HEK293 (cell line): ENCODE measurements around the gene HSPA8.
A peak's percentile ranks its signal among the peaks of the same experiment; 100 is the strongest.

ENCODE experiments used
- CTCF ChIP-seq: fragments of 450-650 bp; formaldehyde crosslinking; IDR thresholded peaks from 2 replicates; pipeline ENCODE4 v1.5.1; 2016; ENCODE audit warnings: missing biosample characterization, missing genetic modification characterization
- FEZF1 ChIP-seq: fragments of 450-650 bp; formaldehyde crosslinking; IDR thresholded peaks from 2 replicates; pipeline ENCODE4 v1.5.1; 2016; ENCODE audit warnings: missing biosample characterization, missing genetic modification characterization
- GLI2 ChIP-seq: fragments of 450-650 bp; formaldehyde crosslinking; IDR thresholded peaks from 2 replicates; pipeline ENCODE4; 2017; ENCODE audit warnings: missing biosample characterization, missing genetic modification characterization, low read depth, borderline replicate concordance
- MEIS1 ChIP-seq: sonication (generic); formaldehyde crosslinking; IDR thresholded peaks from 2 replicates; pipeline ENCODE4 v1.8.1; 2022; ENCODE audit warnings: missing genetic modification reagents, mild to moderate bottlenecking, borderline replicate concordance
- MZF1 ChIP-seq: fragments of 450-650 bp; formaldehyde crosslinking; IDR thresholded peaks from 2 replicates; pipeline ENCODE4 v1.5.1; 2017; ENCODE audit warnings: missing biosample characterization, missing genetic modification characterization, borderline replicate concordance
- PRDM1 ChIP-seq: fragments of 450-650 bp; formaldehyde crosslinking; IDR thresholded peaks from 2 replicates; pipeline ENCODE4; 2016; ENCODE audit warnings: missing biosample characterization, missing genetic modification characterization
- SETDB1 ChIP-seq: IDR thresholded peaks from one replicate; pipeline ENCODE4 v1.6.1; 2017; ENCODE audit warnings: mild to moderate bottlenecking, low read length, moderate library complexity, mixed read lengths; ENCODE audit not compliant: insufficient read length
- TCF7L2 ChIP-seq: IDR thresholded peaks from 2 replicates; pipeline ENCODE4 v1.6.1; 2011; ENCODE audit warnings: low read depth, mild to moderate bottlenecking, inconsistent platforms, low read length, moderate library complexity, borderline replicate concordance
- TRIM28 ChIP-seq: IDR thresholded peaks from 2 replicates; pipeline ENCODE4 v1.6.1; 2011; ENCODE audit warnings: low read length, control low read depth, borderline replicate concordance
- ZEB2 ChIP-seq: fragments of 450-650 bp; formaldehyde crosslinking; IDR thresholded peaks from 2 replicates; pipeline ENCODE4 v1.5.1; 2016; ENCODE audit warnings: missing biosample characterization, missing genetic modification characterization
- ZNF121 ChIP-seq: fragments of 450-650 bp; formaldehyde crosslinking; IDR thresholded peaks from 2 replicates; pipeline ENCODE4 v1.5.1; 2016; ENCODE audit warnings: missing biosample characterization, missing genetic modification characterization
- ZNF155 ChIP-seq: fragments of 450-650 bp; formaldehyde crosslinking; IDR thresholded peaks from 2 replicates; pipeline ENCODE4 v1.5.1; 2016; ENCODE audit warnings: missing biosample characterization, missing genetic modification characterization
- ZNF184 ChIP-seq: fragments of 450-650 bp; IDR thresholded peaks from 2 replicates; pipeline ENCODE4 v1.5.1; 2018; ENCODE audit warnings: missing biosample characterization, mild to moderate bottlenecking, missing genetic modification characterization
- ZNF211 ChIP-seq: fragments of 450-650 bp; formaldehyde crosslinking; IDR thresholded peaks from 2 replicates; pipeline ENCODE4 v1.5.1; 2016; ENCODE audit warnings: low read depth, missing biosample characterization, missing genetic modification characterization
- ZNF223 ChIP-seq: fragments of 450-650 bp; formaldehyde crosslinking; IDR thresholded peaks from 2 replicates; pipeline ENCODE4 v1.5.1; 2016; ENCODE audit warnings: missing biosample characterization, missing genetic modification characterization
- ZNF23 ChIP-seq: fragments of 450-650 bp; formaldehyde crosslinking; IDR thresholded peaks from 2 replicates; pipeline ENCODE4 v1.5.1; 2016; ENCODE audit warnings: missing biosample characterization, missing genetic modification characterization, borderline replicate concordance
- ZNF24 ChIP-seq: fragments of 450-650 bp; formaldehyde crosslinking; IDR thresholded peaks from 2 replicates; pipeline ENCODE4 v1.5.1; 2016; ENCODE audit warnings: missing biosample characterization, missing genetic modification characterization
- ZNF266 ChIP-seq: fragments of 450-650 bp; formaldehyde crosslinking; IDR thresholded peaks from 2 replicates; pipeline ENCODE4 v1.5.1; 2016; ENCODE audit warnings: missing biosample characterization, missing genetic modification characterization, low read depth
- ZNF366 ChIP-seq: fragments of 450-650 bp; formaldehyde crosslinking; conservative IDR thresholded peaks from 2 replicates; pipeline ENCODE4 v1.5.1; 2016; ENCODE audit warnings: missing biosample characterization, missing genetic modification characterization
- ZNF394 ChIP-seq: fragments of 450-650 bp; formaldehyde crosslinking; IDR thresholded peaks from 2 replicates; pipeline ENCODE4 v1.5.1; 2016; ENCODE audit warnings: missing biosample characterization, missing genetic modification characterization, mild to moderate bottlenecking, moderate library complexity, borderline replicate concordance
- ZNF529 ChIP-seq: fragments of 450-650 bp; formaldehyde crosslinking; IDR thresholded peaks from 2 replicates; pipeline ENCODE4 v1.5.1; 2017; ENCODE audit warnings: missing genetic modification characterization, missing biosample characterization; ENCODE audit not compliant: insufficient replicate concordance
- ZNF560 ChIP-seq: fragments of 450-650 bp; formaldehyde crosslinking; IDR thresholded peaks from 2 replicates; pipeline ENCODE4 v1.5.1; 2017; ENCODE audit warnings: missing biosample characterization, missing genetic modification characterization, borderline replicate concordance
- ZNF561 ChIP-seq: fragments of 450-650 bp; IDR thresholded peaks from 2 replicates; pipeline ENCODE4 v1.5.1; 2018; ENCODE audit warnings: missing biosample characterization, missing genetic modification characterization, borderline replicate concordance
- ZNF76 ChIP-seq: fragments of 450-650 bp; formaldehyde crosslinking; IDR thresholded peaks from 2 replicates; pipeline ENCODE4; 2016; ENCODE audit warnings: low read depth, missing biosample characterization, missing genetic modification characterization, borderline replicate concordance
- ZSCAN30 ChIP-seq: fragments of 450-650 bp; IDR thresholded peaks from 2 replicates; pipeline ENCODE4 v1.5.1; 2018; ENCODE audit warnings: missing biosample characterization, mild to moderate bottlenecking, missing genetic modification characterization, moderate library complexity
- TF ChIP-seq, protein P1 (sequence below): fragments of 450-650 bp; formaldehyde crosslinking; IDR thresholded peaks from 2 replicates; pipeline ENCODE4 v1.5.1; 2017; ENCODE audit warnings: missing biosample characterization, missing genetic modification characterization
- TF ChIP-seq, protein P2 (sequence below): fragments of 450-650 bp; formaldehyde crosslinking; optimal IDR thresholded peaks from 2 replicates; pipeline ENCODE3; 2016; ENCODE audit warnings: missing biosample characterization, mild to moderate bottlenecking, missing genetic modification characterization
- TF ChIP-seq, protein P3 (sequence below): fragments of 450-650 bp; formaldehyde crosslinking; IDR thresholded peaks from 2 replicates; pipeline ENCODE4; 2016; ENCODE audit warnings: missing biosample characterization, missing genetic modification characterization
- TF ChIP-seq, protein P4 (sequence below): fragments of 450-650 bp; formaldehyde crosslinking; IDR thresholded peaks from 2 replicates; pipeline ENCODE4 v1.5.1; 2016; ENCODE audit warnings: missing biosample characterization, missing genetic modification characterization
- TF ChIP-seq, protein P5 (sequence below): fragments of 450-650 bp; formaldehyde crosslinking; IDR thresholded peaks from 2 replicates; pipeline ENCODE4 v1.5.1; 2016; ENCODE audit warnings: missing biosample characterization, missing genetic modification characterization

Gene HSPA8

GRCh38 chr11:123061403-123062157 is at the start of gene HSPA8 (continued):
- TF ChIP-seq, protein P1, sequence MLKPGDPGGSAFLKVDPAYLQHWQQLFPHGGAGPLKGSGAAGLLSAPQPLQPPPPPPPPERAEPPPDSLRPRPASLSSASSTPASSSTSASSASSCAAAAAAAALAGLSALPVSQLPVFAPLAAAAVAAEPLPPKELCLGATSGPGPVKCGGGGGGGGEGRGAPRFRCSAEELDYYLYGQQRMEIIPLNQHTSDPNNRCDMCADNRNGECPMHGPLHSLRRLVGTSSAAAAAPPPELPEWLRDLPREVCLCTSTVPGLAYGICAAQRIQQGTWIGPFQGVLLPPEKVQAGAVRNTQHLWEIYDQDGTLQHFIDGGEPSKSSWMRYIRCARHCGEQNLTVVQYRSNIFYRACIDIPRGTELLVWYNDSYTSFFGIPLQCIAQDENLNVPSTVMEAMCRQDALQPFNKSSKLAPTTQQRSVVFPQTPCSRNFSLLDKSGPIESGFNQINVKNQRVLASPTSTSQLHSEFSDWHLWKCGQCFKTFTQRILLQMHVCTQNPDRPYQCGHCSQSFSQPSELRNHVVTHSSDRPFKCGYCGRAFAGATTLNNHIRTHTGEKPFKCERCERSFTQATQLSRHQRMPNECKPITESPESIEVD (tag by site-specific recombination): no peak
- TF ChIP-seq ZNF76 (tag by site-specific recombination) (no peak), ZNF529 (no peak), ZNF366 (tag by site-specific recombination) (no peak), ZNF23 (tag by site-specific recombination) (no peak), CTCF (tag by site-specific recombination) (peak; percentile 32), PRDM1 (tag by site-specific recombination) (no peak), MZF1 (no peak), TRIM28 (no peak), ZSCAN30 (peak; percentile 15; the same call in 1 of the 2 replicates), ZNF155 (tag by site-specific recombination) (no peak), TCF7L2 (no peak), SETDB1 (no peak), ZEB2 (tag by site-specific recombination) (no peak), ZNF394 (tag by site-specific recombination) (peak; percentile 58), ZNF561 (tag by site-specific recombination) (0 out of 2 replicates have a peak, but pooled peaks have one; percentile 10), FEZF1 (tag by site-specific recombination) (no peak), ZNF560 (tag by site-specific recombination) (no peak), ZNF223 (tag by site-specific recombination) (no peak), ZNF184 (tag by site-specific recombination) (no peak), ZNF121 (tag by site-specific recombination) (no peak), ZNF24 (no peak), GLI2 (tag by site-specific recombination) (no peak), ZNF211 (no peak), MEIS1 (CRISPR knock-in tag) (no peak), ZNF266 (no peak)
- TF ChIP-seq, protein P2, sequence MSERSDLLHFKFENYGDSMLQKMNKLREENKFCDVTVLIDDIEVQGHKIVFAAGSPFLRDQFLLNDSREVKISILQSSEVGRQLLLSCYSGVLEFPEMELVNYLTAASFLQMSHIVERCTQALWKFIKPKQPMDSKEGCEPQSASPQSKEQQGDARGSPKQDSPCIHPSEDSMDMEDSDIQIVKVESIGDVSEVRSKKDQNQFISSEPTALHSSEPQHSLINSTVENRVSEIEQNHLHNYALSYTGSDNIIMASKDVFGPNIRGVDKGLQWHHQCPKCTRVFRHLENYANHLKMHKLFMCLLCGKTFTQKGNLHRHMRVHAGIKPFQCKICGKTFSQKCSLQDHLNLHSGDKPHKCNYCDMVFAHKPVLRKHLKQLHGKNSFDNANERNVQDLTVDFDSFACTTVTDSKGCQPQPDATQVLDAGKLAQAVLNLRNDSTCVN (tag by site-specific recombination): no peak
- TF ChIP-seq, protein P3, sequence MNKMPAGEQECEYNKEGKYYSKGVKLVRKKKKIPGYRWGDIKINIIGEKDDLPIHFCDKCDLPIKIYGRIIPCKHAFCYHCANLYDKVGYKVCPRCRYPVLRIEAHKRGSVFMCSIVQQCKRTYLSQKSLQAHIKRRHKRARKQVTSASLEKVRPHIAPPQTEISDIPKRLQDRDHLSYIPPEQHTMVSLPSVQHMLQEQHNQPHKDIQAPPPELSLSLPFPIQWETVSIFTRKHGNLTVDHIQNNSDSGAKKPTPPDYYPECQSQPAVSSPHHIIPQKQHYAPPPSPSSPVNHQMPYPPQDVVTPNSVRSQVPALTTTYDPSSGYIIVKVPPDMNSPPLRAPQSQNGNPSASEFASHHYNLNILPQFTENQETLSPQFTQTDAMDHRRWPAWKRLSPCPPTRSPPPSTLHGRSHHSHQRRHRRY (tag by site-specific recombination): no peak
- TF ChIP-seq, protein P4, sequence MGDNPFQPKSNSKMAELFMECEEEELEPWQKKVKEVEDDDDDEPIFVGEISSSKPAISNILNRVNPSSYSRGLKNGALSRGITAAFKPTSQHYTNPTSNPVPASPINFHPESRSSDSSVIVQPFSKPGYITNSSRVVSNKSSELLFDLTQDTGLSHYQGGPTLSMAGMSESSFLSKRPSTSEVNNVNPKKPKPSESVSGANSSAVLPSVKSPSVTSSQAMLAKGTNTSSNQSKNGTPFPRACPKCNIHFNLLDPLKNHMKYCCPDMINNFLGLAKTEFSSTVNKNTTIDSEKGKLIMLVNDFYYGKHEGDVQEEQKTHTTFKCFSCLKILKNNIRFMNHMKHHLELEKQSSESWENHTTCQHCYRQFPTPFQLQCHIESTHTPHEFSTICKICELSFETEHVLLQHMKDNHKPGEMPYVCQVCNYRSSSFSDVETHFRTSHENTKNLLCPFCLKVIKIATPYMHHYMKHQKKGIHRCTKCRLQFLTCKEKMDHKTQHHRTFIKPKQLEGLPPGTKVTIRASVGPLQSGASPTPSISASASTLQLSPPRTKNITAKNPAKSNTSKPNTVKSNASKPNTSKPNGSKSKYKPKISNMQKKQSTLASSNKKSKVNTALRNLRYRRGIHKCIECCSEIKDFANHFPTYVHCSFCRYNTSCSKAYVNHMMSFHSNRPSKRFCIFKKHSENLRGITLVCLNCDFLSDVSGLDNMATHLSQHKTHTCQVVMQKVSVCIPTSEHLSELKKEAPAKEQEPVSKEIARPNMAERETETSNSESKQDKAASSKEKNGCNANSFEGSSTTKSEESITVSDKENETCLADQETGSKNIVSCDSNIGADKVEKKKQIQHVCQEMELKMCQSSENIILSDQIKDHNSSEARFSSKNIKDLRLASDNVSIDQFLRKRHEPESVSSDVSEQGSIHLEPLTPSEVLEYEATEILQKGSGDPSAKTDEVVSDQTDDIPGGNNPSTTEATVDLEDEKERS (tag by site-specific recombination): no peak
- TF ChIP-seq, protein P5, sequence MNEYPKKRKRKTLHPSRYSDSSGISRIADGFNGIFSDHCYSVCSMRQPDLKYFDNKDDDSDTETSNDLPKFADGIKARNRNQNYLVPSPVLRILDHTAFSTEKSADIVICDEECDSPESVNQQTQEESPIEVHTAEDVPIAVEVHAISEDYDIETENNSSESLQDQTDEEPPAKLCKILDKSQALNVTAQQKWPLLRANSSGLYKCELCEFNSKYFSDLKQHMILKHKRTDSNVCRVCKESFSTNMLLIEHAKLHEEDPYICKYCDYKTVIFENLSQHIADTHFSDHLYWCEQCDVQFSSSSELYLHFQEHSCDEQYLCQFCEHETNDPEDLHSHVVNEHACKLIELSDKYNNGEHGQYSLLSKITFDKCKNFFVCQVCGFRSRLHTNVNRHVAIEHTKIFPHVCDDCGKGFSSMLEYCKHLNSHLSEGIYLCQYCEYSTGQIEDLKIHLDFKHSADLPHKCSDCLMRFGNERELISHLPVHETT (tag by site-specific recombination): no peak
